ENCODE measurements around the gene IL18. TPM values are rescaled to one million over a fixed set of nuclear protein-coding genes. Genes with fewer than 3 reads are reported as not detected.

The IL18 gene
- total RNA-seq, 2 experiments from 2014 or later = not detected

GRCh38 chr11:112160091-112160848, 3.6 kb downstream of the IL18 start:
- CTCF ChIA-PET (ENCODE audit: unreplicated experiment) = no interaction called here
- Histone ChIP-seq H3K4me3 (ENCODE audit: low read depth, low read length, poor library complexity, severe bottlenecking) (no peak overlapping the region), H3K9me3 (ENCODE audit: low read length) (no peaks in the 10 kb centered on the region; the same call in 1 of the 2 replicates), H3K36me3 (ENCODE audit: insufficient read depth, low read length) (no peaks in the 10 kb centered on the region), H2AFZ (ENCODE audit: low read length) (no peak overlapping the region), H3K27ac (ENCODE audit: low read depth, low read length, poor library complexity, severe bottlenecking) (no peak overlapping the region), H3K9me2 (ENCODE audit: insufficient read depth, low read length) (no peaks in the 10 kb centered on the region), H3K4me2 (ENCODE audit: low read length) (no peak overlapping the region), H3K79me2 (ENCODE audit: insufficient read depth, low read depth, low read length) (no peaks in the 10 kb centered on the region), H4K20me1 (ENCODE audit: insufficient read depth, low read length) (no peaks in the 10 kb centered on the region), H3K4me1 (ENCODE audit: insufficient read depth, low read length, poor library complexity, severe bottlenecking) (no peaks in the 10 kb centered on the region)
- POLR2A ChIA-PET = interaction anchor here (1.0 kb wide), 1 partner anchor 14 kb away, joined by 3 read pairs; no protein-coding TSS in a partner anchor
- DNase-seq (ENCODE audit: low spot score) = no peak
- TF ChIP-seq CTCF (conservative IDR thresholded peaks at IDR 0.05; ENCODE audit: low read length) (no peak), EZH2phosphoT487 (IDR thresholded peaks at IDR 0.05; ENCODE audit: borderline replicate concordance, low read depth, low read length) (no peak)
- BruUV-seq (replicated peaks) = no TSS peak
- intact Hi-C loops (cut with micrococcal nuclease; ENCODE audit: unreplicated experiment) = no loop called here

GRCh38 chr11:112159098-112160065, 4.5 kb downstream of the IL18 start:
- Histone ChIP-seq H4K20me1 (ENCODE audit: insufficient read depth, low read length) (no peaks in the 10 kb centered on the region), H3K4me1 (ENCODE audit: insufficient read depth, low read length, poor library complexity, severe bottlenecking) (no peaks in the 10 kb centered on the region), H3K9me3 (ENCODE audit: low read length) (no peaks in the 10 kb centered on the region; the same call in 1 of the 2 replicates), H3K79me2 (ENCODE audit: insufficient read depth, low read depth, low read length) (no peaks in the 10 kb centered on the region), H3K4me2 (ENCODE audit: low read length) (no peak overlapping the region), H3K36me3 (ENCODE audit: insufficient read depth, low read length) (no peaks in the 10 kb centered on the region), H2AFZ (ENCODE audit: low read length) (no peak overlapping the region), H3K27ac (ENCODE audit: low read depth, low read length, poor library complexity, severe bottlenecking) (no peak overlapping the region), H3K9me2 (ENCODE audit: insufficient read depth, low read length) (no peaks in the 10 kb centered on the region), H3K4me3 (ENCODE audit: low read depth, low read length, poor library complexity, severe bottlenecking) (no peak overlapping the region)
- DNase-seq (ENCODE audit: low spot score) = no peak
- no TSS peak for BruUV-seq (replicated peaks)
- CTCF ChIA-PET (ENCODE audit: unreplicated experiment) = no interaction called here
- no peak for TF ChIP-seq EZH2phosphoT487 (IDR thresholded peaks at IDR 0.05; ENCODE audit: borderline replicate concordance, low read depth, low read length)
- no peak for TF ChIP-seq CTCF (conservative IDR thresholded peaks at IDR 0.05; ENCODE audit: low read length)
- intact Hi-C loops (cut with micrococcal nuclease; ENCODE audit: unreplicated experiment) = no loop called here
- POLR2A ChIA-PET = interaction anchor here (0.7 to 1.0 kb wide), 3 partner anchors 13 to 37 kb away, joined by 3 read pairs; no protein-coding TSS in a partner anchor

Measured in OCI-LY7 (cell line).